HG02763 (cell line): ENCODE measurements around the gene ERVW-1.
"Not testable (repeated sequence)": the region's sequence is repeated elsewhere in the genome, so short reads cannot be mapped to it uniquely, and the experiment has no call there.

Source experiments
- ATAC-seq: cut with Tn5 transposase; IDR thresholded peaks from one replicate; pipeline ENCODE4 v1.9.1; 2021; ENCODE audit warnings: mild to moderate bottlenecking, moderate library complexity; ENCODE audit not compliant: unreplicated experiment

Gene ERVW-1, protein sequence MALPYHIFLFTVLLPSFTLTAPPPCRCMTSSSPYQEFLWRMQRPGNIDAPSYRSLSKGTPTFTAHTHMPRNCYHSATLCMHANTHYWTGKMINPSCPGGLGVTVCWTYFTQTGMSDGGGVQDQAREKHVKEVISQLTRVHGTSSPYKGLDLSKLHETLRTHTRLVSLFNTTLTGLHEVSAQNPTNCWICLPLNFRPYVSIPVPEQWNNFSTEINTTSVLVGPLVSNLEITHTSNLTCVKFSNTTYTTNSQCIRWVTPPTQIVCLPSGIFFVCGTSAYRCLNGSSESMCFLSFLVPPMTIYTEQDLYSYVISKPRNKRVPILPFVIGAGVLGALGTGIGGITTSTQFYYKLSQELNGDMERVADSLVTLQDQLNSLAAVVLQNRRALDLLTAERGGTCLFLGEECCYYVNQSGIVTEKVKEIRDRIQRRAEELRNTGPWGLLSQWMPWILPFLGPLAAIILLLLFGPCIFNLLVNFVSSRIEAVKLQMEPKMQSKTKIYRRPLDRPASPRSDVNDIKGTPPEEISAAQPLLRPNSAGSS

DNA sequence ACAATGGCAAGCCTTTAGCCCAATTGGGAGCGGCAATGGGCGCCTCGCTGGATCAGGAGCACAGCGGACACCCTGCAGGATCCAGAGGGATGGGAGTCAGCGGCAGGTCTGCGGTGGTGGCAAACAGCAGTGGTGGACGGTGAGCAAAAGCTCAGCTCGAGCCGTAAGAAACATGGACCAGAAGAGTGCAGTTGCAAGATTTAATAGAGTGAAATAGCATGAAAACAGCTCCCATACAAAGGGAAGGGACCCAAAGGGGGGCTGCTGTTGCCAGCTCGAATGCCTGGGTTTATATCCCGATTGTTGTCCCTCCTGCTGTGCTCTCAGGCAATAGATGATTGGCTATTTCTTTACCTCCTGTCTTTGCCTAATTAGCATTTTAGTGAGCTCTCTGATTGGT, at the start of gene ERVW-1:
Gene ERVW-1, minus strand, starts transcription at position 266 of the 400 bp plus-strand sequence. CDS start 7,565 bp downstream, outside the sequence.
- ATAC-seq: not testable (repeated sequence)

GRCh38 chr7:92523110-92523509, 45.4 kb upstream of the ERVW-1 start:
- ATAC-seq: no peak

DNA sequence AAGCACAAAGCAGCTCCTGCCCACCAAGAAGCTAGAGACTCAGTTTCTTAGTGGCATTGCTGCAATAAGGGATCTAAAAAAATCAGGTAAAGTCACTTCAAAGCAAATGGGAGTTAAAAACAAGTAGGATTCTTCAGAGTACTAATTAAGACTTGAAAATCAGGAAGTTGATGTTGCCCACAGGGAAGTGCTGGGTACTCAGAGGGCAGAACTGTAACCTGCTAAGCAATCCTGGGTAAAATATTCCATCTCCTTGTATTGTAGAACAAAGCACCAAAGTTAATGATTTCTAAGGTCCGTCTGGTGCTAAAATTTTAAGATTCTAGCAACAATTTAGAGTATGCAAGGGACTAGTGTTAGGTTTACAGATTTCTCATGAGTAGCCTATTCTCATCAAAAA, 42.3 kb upstream of the ERVW-1 start:
- ATAC-seq: no peak

DNA sequence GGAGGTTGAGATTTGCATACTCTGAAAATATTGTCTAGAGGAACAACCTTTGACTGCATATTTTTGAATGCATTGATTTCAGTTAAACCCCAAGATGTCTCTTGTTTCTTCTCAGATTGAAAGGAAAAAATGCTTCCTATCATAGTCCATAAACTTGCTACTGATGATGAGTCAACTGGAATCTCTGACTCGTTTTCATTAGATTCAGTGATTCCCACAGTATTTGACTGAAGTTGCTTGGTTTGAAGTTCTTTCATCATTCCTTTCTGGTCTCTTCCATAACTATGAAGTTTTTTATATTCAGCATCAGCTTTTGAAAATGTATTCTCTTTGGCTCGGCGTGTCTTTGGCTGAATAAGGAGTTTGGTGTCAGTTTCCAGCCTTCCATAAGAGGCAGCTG, 39.9 kb upstream of the ERVW-1 start:
- no peak for ATAC-seq

- ATAC-seq: no peak
Measured at GRCh38 chr7:92513167-92513902, 35.6 kb upstream of the ERVW-1 start.

GRCh38 chr7:92508946-92509345, 31.2 kb upstream of the ERVW-1 start:
- ATAC-seq: no peak

DNA sequence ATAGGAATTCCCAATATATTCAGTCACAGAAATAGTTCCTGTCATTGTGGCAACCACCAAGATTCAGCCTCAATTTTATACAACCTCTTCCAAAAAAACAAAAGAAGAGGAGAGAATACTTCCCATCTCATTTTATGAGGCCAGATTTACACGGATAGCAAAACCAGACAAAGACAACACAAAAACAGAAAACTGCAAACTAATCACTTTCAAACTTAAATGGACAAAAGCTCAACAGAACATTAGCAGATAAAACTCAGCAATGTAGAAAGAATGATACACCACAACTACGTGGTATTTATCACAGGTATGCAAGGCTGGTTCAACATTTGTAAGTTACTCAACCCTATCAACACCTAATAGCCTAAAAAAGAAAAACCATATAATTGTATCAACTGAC, 28.6 kb upstream of the ERVW-1 start:
- ATAC-seq: no peak

- ATAC-seq: no peak
Measured at GRCh38 chr7:92504563-92504962, 26.8 kb upstream of the ERVW-1 start.

DNA sequence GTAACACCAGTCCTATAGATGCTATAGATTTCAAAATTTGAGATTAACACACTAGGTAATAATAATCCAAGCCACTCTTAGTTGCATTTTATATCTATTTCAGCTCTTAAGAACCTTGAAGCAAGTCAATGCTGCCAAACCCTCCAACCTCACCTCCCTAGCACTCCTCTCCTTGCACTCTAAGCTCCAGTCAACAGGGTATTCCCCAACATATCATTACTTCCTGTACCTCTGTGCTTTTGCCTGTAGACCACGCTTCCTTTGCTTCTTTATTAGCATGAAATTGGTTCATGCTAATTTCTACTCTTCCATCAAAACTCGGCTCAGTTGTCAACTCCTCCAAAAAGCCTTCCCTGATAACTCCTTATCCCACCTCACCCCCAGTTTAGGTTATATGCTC, 26.0 kb upstream of the ERVW-1 start:
- ATAC-seq: no peak

- ATAC-seq: no peak
Measured at GRCh38 chr7:92498557-92498956, 20.8 kb upstream of the ERVW-1 start.

- ATAC-seq: no peak
Measured at GRCh38 chr7:92496876-92497275, 19.1 kb upstream of the ERVW-1 start.

- ATAC-seq: no peak
Measured at GRCh38 chr7:92489634-92490033, 11.9 kb upstream of the ERVW-1 start.

DNA sequence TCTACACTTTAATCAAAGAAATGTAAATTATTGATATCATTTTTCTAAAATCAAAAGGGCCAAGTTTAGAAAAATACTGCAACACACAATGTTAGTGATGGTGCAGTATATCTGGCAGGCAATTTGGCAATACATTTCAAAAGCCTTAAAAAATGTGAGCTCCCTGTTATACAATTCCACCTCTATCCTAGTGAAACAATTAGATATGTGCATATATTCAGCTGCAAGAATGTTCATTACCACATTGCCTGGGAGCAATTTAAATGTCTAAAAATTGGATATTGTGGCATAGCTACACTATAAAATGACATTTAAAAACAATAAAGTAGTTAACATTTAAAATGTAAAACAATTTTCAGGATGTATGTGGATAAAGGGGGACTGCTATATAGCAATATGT, 10.1 kb upstream of the ERVW-1 start:
- no peak for ATAC-seq

- no peak for ATAC-seq
Measured at GRCh38 chr7:92485974-92486373, 8.2 kb upstream of the ERVW-1 start.

GRCh38 chr7:92485267-92485892, 7.6 kb upstream of the ERVW-1 start:
- ATAC-seq: no peak

DNA sequence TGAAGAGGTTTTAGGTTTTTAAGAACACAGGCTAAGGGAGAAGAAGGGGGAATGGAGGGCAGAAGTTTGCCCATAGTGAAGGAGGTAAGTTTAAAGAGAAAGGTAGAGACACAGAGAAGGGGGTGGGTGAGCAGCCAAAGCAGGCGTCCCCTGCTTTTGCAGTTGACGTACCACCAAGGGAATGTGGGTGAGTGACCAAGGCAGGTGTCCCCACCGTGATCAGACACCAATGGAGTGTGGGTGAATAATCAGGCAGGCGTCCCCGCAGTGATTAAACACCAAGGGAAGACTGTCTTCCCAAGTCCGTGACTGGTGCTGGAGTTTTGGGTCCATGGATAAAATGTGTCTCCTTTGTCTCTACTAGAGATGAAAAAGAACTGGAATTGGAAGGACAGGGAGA, 6.5 kb upstream of the ERVW-1 start:
- not testable (repeated sequence) for ATAC-seq

DNA sequence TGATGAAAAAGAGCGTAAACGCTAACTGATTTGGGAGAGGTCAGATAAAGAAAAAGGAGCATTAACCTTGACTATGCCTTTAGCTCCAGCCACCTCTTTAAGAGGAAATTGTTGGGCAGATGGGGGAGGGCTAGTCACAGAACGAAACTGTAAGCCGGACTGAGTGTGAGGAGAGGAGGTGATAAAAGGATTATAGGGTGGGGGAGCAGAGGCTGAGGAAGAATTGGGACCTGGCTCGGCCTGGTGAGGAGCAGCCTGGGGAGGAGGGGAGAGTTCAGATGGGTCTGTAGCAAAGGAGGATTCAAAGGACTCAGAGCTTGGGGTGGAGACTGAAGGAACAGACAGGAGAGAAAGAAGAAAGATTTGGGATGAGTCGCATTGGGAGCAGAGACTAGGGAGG, 5.9 kb upstream of the ERVW-1 start:
- not testable (repeated sequence) for ATAC-seq

DNA sequence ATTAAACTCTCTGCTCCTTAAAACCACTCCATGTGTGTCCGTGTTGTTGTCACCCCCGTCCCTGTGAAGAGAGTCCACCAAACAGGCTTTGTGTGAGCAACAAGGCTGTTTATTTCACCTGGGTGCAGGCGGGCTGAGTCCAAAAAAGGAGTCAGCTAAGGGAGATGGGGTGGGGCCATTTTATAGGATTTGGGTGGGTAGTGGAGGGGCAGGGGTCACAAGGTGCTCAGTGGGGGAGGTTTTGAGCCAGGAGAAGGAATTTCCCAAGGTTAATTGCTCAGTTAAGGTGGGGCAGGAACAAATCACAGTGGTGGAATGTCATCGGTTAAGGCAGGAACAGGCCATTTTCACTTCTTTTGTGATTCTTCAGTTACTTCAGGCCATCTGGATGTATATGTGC, 1.4 kb upstream of the ERVW-1 start:
- ATAC-seq: not testable (repeated sequence)

- ATAC-seq: no peak
Measured at GRCh38 chr7:92478711-92479110, 965 bp upstream of the ERVW-1 start.

DNA sequence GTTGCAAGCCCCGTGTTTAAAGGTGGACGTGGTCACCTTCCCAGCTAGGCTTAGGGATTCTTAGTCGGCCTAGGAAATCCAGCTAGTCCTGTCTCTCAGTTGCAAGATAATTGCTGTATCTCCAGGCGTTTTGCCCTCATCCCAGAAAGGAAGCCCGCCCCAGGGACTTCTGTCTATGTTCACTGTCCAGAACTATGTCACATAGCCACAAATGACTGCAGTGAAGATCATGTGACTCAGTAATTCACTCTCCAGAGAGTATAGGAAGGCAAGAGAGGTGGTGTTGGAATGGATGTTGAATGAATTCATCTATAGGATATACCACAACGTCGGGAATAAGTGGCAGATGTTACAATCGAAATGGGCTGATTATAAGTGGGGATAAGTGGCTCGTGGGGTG, 349 bp upstream of the ERVW-1 start:
- no peak for ATAC-seq

DNA sequence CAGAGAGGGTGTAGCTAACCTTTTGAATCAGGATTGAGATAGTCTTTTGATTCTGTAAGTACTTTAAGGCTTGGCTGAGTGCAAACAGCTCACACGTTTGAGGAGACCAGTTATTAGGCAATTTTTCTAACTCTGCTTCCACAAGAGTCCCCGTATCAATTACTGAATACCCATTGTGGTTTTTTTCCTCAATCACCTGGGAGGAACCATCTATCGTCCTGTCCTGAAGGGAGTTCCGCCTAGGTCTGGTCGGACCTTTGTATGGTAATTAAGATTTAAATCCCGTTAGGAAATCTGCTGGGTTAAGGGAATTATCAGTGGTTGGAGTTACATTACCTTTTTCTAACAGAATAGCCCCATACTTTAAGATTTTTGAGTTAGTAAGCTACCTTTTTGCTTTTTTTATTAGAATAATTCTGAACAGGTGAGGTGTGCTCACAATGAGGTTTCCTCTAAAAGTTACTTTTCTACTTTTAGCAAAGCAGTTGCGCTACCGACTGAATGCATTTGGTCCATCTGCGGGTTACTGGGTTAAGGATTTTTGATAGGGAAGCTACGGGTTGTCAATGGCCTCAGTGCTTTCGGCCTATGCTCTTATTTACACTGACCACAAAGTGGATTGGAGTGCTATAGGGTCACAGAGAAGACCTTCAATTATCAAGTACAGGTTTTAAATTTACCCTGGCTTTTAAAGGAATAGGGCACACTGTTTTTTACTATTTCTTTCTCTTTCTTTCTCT, 1.7 kb downstream of the ERVW-1 start:
- not testable (repeated sequence) for ATAC-seq
